Kidney (tissue), 14 donors: ENCODE results near the gene RNF123. TPM values are rescaled to one million over a fixed set of nuclear protein-coding genes. Genes with fewer than 3 reads are reported as not detected.

ENCODE experiments used
- DNase-seq, 5 donors: peaks; one replicate each; pipeline ENCODE4 v3.0.0-alpha.2; 2013 to 2020
- FAIRE-seq: peaks from 2 replicates; lab custom pipeline; 2012; peaks lifted over from hg19 to GRCh38; lab: Jason Lieb, UNC
- H3K27ac ChIP-seq, 2 donors: one replicate each; pipeline ENCODE4 v1.7.0; 2013; ENCODE audit warnings: low read depth in 2 of 2, low read length in 2 of 2, inconsistent platforms in 1 of 2
- H3K27me3 ChIP-seq: one replicate; pipeline ENCODE4 v1.7.1; 2013; ENCODE audit warnings: low read length, inconsistent platforms; ENCODE audit not compliant: control insufficient read depth, insufficient read depth
- H3K36me3 ChIP-seq, 3 donors: one replicate each; pipeline versions ENCODE4 v1.7.0 to v1.7.1; 2013; ENCODE audit warnings: low read length in 3 of 3, control low read depth in 1 of 3, inconsistent platforms in 1 of 3; ENCODE audit not compliant: insufficient read depth in 3 of 3, control insufficient read depth in 2 of 3
- H3K4me1 ChIP-seq, 3 donors: one replicate each; pipeline versions ENCODE4 v1.7.0 to v1.7.1; 2013; ENCODE audit warnings: low read length in 3 of 3, inconsistent platforms in 1 of 3, low read depth in 1 of 3; ENCODE audit not compliant: control insufficient read depth in 2 of 3, insufficient read depth in 2 of 3
- H3K4me3 ChIP-seq, 3 donors: one replicate each; pipeline versions ENCODE4 v1.7.0 to v1.8.1; 2013; ENCODE audit warnings: low read length in 3 of 3, control low read depth in 1 of 3, inconsistent platforms in 1 of 3
- H3K9ac ChIP-seq, 3 donors: one replicate each; pipeline versions ENCODE4 v1.7.0 to v1.7.1; 2013; ENCODE audit warnings: low read length in 3 of 3, control low read depth in 1 of 3, inconsistent platforms in 1 of 3
- H3K9me3 ChIP-seq, 3 donors: one replicate each; pipeline versions ENCODE4 v1.7.0 to v1.7.1; 2013; ENCODE audit warnings: low read length in 3 of 3, control low read depth in 1 of 3, inconsistent platforms in 1 of 3; ENCODE audit not compliant: control insufficient read depth in 2 of 3, insufficient read depth in 1 of 3
- CTCF ChIP-seq: IDR thresholded peaks from 3 replicates; pipeline ENCODE4 v1.5.1; 2012; ENCODE audit warnings: mild to moderate bottlenecking, moderate library complexity, borderline replicate concordance; ENCODE audit not compliant: insufficient read depth; ENCODE audit errors: extremely low read depth
- intact Hi-C: fragments of 100-400 bp; cut with DNase I; formaldehyde crosslinking; loops from one replicate; pipeline ENCODE4 v1.11.1; 2022
- polyA plus RNA-seq: library from polyadenylated mRNA; stranded (reverse); fragments of 350-450 nt; fragmentation: Illumina TruSeq; extraction: RNeasy Lipid Tissue Mini Kit (QIAGEN cat#74804); gene quantifications from one replicate; pipeline ENCODE4 v1.2.3, GENCODE V29; 2014; ENCODE audit warnings: low read depth, low replicate concordance; ENCODE audit not compliant: insufficient read depth
- total RNA-seq: library from RNA; stranded (reverse); fragmentation: NEBNext Ultra II Directional; extraction: Animal tissue kit (Norgen Biotek cat#: 25700); gene quantifications from one replicate; pipeline ENCODE4 v1.2.1, GENCODE V29; 2021
- donor health status: control.
- donor health status: control.
- donor health status: control.
- donor health status: control.
- donor health status: control.
- donor health status: DM: yes; HTN: yes; CAD: no.
- donor health status: Normal renal cell carcinoma (clear cell type).

The RNF123 gene
- total and polyA plus RNA-seq, 2 donors from 2014 or later, result 41.7 to 43.7 TPM

- H3K4me3 ChIP-seq, result no peak overlapping the region
- FAIRE-seq, result no peak
- intact Hi-C loops, result no loop called here
- no peaks in the 10 kb centered on the region for H3K27me3 ChIP-seq
- no peaks in the 10 kb centered on the region for H3K9me3 ChIP-seq
- H3K9ac ChIP-seq, result no peak overlapping the region
- TF ChIP-seq CTCF, result no peak
- H3K4me1 ChIP-seq, result no peaks in the 10 kb centered on the region
- no peak overlapping the region for H3K27ac ChIP-seq
- no peaks in the 10 kb centered on the region for H3K36me3 ChIP-seq
- no peak for DNase-seq
Observed at GRCh38 chr3:49642708-49643145, 46.6 kb upstream of the RNF123 start.

- no peak overlapping the region for H3K4me3 ChIP-seq
- H3K27me3 ChIP-seq, result no peaks in the 10 kb centered on the region
- no peak overlapping the region for H3K9ac ChIP-seq
- intact Hi-C loops, result no loop called here
- H3K36me3 ChIP-seq, result no peaks in the 10 kb centered on the region
- DNase-seq (no peak), FAIRE-seq (no peak)
- no peaks in the 10 kb centered on the region for H3K9me3 ChIP-seq
- TF ChIP-seq CTCF, result no peak
- peaks cover 0 to 5% (median 0%) of the 10 kb centered on the region in 3 donors for H3K4me1 ChIP-seq
- no peak overlapping the region for H3K27ac ChIP-seq
Observed at GRCh38 chr3:49644684-49645083, 44.7 kb upstream of the RNF123 start.

- intact Hi-C loops, result no loop called here
- no peak for DNase-seq
- TF ChIP-seq CTCF, result no peak
- H3K27me3 ChIP-seq, result no peaks in the 10 kb centered on the region
- H3K36me3 ChIP-seq, result no peaks in the 10 kb centered on the region
- H3K4me3 ChIP-seq, result no peak overlapping the region
- H3K4me1 ChIP-seq, result peaks cover 0 to 5% (median 0%) of the 10 kb centered on the region in 3 donors
- H3K27ac ChIP-seq, result no peak overlapping the region
- no peak for FAIRE-seq
- no peak overlapping the region for H3K9ac ChIP-seq
- no peaks in the 10 kb centered on the region for H3K9me3 ChIP-seq
Observed at GRCh38 chr3:49646236-49646635, 43.1 kb upstream of the RNF123 start.

- no peak overlapping the region for H3K9ac ChIP-seq
- H3K27ac ChIP-seq, result no peak overlapping the region
- no peak overlapping the region for H3K4me3 ChIP-seq
- TF ChIP-seq CTCF, result no peak
- intact Hi-C loops, result no loop called here
- H3K4me1 ChIP-seq, result peaks cover 0 to 5% (median 0%) of the 10 kb centered on the region in 3 donors
- H3K9me3 ChIP-seq, result no peaks in the 10 kb centered on the region
- H3K27me3 ChIP-seq, result no peaks in the 10 kb centered on the region
- H3K36me3 ChIP-seq, result no peaks in the 10 kb centered on the region
- DNase-seq (no peak), FAIRE-seq (no peak)
Observed at GRCh38 chr3:49647741-49648140, 41.6 kb upstream of the RNF123 start.
